HCEC 1CT (cell line): ENCODE results near the gene NBEAL2.

Experiments
- DNase-seq: peaks from one replicate; pipeline ENCODE4 v3.0.0-alpha.2; 2017

The NBEAL2 gene, protein sequence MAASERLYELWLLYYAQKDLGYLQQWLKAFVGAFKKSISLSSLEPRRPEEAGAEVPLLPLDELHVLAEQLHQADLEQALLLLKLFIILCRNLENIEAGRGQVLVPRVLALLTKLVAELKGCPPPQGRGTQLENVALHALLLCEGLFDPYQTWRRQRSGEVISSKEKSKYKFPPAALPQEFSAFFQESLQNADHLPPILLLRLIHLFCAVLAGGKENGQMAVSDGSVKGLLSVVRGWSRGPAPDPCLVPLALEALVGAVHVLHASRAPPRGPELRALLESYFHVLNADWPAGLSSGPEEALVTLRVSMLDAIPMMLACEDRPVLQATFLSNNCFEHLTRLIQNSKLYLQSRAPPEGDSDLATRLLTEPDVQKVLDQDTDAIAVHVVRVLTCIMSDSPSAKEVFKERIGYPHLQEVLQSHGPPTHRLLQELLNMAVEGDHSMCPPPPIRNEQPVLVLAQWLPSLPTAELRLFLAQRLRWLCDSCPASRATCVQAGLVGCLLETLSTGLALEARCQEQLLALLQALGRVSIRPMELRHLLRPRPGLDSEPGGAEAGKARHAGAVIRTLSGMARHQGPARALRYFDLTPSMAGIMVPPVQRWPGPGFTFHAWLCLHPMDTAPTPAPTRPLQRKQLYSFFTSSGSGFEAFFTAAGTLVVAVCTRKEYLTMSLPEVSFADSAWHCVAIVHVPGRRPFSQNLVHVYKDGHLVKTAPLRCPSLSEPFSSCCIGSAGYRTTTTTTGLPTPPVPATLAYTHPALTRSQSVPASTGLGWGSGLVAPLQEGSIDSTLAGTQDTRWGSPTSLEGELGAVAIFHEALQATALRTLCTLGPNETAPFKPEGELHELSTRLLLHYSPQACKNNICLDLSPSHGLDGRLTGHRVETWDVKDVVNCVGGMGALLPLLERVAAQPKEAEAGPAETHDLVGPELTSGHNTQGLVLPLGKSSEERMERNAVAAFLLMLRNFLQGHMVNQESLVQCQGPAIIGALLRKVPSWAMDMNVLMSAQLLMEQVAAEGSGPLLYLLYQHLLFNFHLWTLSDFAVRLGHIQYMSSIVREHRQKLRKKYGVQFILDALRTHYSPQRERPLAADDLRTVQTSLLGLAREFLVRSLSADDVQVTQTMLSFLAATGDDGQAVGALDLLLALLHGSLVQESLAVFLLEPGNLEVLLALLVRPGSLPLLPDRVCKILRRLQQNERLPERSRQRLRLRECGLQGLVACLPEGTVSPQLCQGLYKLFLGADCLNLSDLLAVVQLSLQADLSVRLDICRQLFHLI (N-terminal part only)

DNA sequence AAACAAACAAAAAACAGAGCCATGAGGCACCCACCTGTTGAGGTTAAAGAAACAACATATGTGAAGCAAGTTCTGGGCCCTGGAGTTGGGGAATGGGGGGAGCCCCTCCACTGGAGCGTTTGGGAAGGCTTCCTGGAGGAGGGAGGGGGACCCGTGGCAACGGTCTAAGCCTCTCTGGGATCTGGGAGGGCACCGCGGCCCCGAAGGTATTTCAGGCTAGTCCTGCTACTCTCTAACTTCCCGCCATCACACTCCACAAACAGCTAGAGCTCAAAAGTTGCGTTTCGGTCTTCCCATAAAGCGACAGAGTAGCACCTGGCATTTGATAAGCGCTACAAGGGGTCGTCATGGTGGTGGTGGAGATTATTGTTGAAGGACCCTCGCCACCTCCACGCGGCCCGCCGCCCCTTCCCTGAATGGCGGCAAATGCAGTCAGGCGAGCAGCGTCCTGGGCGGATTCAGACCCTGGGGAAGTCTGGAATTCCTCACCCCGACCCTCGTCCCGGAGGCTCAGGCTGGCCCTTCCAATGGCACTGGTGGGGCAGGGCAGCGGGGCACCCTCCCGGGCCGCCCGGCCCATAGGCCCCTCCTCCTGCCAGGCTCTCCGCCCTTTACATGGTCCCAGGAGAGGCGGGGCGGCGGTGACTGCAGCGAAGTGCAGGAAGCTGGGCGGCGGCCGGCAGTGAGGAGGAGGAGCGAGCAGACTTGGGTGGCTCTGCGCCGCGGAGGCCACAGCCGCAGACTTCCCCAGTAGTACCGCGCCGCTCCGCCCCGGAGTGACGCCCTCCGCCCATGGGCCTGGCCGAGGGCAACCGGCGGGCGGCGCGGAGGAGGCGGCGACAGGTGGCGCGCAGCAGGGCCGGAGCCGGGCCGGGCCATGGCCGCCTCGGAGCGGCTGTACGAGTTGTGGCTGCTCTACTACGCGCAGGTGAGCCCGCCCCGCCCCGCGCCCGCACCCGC, at the start of gene NBEAL2:
NBEAL2 (plus strand) TSS at position 682 of the 960 bp plus-strand sequence; CDS start at position 878, 196 bp downstream.
- DNase-seq: peak; percentile 92

DNA sequence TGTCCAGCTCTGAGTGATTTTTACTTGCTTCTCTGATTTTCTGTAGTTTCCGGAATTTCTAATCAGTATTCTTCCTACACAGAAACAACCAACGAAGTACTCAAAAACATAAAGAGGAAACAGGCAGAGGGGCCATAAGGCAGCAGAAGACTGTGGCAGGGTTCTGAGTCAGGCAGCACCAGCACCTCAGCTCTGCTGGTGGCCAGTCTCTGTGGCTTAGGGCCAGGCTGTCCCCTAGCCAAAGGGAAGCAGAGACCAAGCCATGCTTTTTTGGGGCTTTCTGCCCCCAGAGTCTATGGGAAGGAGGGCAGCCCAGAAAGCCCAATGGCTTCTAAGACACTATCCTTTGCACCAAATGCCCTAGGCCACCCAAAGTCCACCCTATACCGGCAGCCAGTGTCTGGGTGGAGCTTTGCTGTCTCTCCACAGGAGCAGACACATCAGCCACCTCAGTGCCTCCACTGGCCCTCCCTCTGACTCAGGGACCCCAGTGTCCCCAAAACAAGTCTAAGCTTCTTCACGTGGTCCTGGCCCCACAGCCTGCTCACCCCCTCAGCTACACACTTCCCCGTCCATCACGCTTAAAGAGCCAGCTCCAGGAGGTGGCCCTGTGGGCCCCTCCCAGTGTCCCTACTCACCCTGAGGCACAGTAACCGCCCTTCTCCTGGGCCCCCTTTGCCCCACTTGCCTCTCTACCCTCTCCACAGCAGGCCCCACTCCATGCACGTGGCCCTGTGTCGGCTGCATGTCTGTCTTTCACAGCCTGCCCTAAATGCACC, 49.1 kb upstream of the NBEAL2 start:
- DNase-seq: no peak

DNA sequence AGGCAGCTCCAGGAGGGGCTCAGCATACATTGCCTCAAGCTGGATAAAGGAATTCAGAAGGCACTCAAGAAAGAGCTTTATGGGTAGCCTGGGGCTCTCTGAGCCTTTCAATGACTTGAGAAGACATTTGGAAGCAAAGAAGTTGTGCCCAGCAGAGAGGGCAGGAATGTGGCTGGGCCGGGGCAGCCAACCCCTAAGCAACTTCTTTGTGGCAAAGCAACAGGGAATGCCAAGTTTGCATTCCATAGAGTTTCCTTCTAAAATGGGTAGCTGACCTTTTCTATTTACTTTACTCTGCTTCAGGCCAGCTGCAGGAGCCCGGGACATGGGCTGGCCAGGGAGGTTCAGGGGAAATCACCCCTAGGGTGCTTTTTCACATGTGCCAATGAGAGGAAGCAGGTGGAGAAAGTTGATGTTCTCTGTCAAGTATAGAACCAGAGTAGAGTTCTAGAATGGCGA, 48.5 kb upstream of the NBEAL2 start:
- no peak for DNase-seq

DNA sequence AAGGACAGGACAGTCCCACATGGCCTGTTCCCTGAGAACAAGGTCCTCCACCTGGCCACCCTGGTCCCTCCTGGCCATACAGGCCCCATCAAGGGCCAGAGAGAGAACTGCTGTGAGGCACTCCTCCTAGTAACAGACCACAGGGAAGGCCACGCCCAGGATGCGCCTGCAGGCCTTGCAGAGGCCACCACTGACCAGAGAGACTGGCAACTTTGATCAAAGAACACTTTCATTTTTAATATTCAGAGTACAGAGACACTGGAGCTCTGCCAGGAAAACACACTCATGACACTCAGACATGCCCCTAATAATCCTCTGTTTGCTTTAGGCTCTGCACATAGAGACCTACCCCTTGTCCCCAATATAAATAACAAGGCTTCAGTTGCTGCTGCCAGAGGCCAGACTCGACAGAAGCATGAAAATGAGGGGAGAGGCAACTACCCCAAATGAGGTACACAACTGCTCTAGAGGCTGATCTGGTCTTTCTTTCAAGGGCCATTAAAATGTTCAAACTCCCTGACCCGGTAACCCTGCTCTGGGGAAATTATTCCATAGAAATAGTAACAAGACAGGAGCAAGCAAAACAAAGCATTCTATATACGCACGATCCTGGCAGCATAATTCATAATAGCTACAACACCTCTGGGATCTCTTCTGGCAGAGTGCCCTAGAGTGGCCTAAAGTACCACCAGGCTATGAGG, 47.7 kb upstream of the NBEAL2 start:
- no peak for DNase-seq

DNA sequence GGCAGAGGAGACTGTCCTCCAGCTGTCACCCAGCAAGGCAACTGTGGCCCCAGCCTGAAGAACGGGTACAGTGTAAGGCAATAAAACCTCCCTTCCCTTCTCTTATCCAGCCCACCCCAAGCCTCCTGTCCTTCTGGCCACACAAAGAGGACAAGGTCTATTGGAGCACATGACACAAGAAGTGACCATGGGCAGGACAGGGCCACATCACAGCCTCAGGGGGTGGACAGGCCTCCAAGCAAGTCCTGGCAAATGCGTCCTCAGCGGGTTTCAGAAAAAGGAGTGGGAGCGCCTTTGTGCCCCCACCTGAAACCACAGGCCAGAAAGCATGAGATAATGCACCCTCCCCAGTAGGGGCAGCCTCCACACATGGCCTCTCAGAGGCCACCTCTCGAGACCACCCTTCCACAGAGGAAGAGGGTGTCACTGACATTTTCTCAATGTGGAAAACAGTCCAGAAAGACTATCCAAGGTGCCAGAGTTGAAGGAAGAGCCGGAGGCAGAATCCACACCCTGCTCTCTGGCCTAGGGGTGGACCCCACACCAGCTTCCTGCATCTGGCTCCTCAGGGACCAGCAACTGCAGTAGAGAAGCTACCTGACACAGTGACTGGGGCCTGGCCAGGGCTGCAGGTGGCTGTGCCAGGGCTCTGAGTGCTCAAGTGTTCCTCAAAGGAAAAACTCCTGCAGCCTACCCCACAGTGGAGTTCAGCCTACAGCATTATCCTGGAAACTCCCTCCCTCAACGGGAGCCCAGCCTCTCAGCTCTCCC, 46.8 kb upstream of the NBEAL2 start:
- DNase-seq: no peak

DNA sequence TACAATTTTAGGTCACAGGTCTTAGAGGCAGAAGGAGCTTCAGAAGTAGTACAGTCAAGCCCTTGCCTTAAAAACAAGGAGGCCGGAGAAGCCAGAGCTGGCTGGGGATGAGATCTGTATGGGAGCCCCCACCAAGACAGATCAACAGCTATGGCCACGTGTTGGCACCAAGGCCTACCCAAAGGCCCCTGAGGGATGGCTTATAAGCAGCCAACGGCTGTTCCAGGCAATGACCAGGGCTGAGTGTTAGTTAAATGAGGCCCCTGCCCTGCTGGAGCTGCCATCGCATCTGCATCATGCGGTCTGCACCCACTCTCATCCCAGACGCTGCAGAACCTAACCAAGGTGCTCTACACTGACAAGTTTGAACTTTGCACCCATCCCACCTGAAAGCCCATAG, 46.2 kb upstream of the NBEAL2 start:
- DNase-seq: no peak

DNA sequence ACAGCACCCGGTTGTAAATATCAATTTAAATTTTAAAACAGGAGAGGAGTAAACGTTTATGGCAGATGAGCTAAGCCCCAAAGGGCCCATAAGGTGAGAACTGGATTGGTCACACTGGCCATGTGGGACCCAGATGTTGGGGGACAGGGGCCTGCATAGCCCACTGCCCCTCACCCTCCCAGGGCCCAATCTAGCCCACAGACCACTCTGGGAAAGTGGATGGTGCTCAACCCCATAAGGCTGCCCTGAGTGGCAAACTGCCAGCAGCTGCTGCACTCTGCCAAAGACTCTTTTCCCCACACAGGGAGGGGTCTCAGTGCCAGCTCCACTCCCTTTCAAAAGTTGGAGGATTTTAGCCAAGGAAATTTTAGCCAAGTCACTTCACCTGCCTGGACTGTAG, 45.4 kb upstream of the NBEAL2 start:
- no peak for DNase-seq

DNA sequence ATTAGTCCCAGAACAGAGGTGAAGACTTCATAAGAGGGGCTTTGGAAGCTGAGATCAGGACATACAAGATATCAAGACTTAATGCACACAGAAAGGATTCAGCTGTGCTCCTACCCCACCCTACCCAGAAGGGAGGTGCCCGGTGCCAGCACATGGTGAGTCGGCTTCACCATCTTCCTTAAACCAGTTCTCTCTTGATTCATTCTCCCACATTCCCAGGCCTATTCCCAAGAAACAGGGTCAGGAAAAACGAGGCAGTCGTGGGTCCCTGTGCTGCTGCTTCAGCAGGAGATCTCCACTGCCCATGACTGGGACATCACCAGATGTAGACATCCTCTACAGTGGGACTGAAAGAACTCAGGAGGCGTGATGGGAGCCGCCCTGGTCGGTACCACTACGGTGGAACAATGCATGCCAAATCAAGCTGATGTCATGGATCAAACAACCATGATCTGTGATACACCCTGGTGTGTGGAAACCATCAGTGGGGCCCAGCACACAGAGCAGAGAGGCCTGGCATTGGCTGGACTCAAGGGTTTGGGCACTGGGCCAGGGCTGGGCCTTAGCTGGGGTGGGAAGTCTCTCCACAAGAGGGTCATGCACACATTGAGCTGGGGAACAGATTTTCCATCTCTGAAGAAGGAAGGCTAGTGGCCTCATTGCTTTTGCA, 44.8 kb upstream of the NBEAL2 start:
- DNase-seq: no peak

DNA sequence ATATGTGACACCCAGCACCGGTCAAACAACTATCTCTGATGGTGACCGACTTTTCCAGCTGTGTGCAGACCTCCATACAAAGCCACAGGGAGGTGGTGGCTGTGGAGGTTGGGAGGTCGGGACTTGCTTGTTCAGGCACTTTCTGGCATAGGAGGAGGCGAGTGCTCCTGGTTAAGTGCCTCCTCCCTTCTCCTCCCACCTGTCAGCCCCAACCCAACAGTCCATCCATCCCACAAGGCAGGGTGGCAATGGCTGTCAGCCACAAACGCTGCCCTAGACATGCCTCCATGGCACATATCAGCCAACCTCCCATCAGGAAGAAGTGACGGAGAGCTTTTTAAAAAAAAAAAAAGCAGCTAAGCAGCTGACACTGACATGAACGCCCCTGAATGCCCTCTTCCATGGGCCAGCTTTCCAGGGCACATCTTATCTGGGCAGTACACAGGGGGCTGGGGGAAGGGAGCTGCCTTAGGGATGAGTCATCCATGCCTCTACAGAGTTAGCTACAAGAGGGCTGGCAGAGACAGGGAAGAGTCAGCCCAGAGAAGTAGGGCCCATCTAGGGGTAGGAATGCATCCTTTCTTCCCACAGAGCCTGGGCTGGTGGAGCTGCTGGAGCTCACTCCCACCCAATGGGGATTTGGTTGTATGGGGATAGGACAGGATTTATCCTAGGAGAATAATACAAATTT, 44.2 kb upstream of the NBEAL2 start:
- peak; percentile 95 for DNase-seq

DNA sequence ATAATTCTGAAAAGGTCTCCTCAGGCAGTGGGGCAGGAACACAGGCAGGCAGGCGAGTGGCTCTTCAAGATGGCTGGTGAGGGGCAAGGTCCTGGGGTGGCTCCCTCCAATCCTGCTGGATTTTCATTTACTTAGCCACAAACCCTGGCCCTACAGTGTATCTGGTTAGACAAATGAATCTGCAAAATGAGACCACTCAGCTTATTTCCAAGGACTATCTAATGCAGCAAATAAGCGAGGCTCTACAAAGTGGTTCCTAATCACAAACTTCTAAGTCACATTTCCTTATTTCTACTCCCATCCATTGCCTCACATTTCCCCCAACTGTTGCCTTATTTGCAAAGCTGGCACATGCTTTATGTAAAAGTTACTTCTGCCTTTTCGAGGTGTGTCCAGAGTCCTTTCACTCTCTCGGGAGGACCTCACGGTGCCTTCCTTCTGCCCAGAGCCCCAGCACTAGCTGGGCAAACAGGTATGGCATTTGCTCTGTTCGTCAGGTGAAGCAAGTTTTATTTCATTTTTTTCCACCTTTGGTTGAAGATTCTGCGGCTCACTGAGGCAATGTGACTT, 43.4 kb upstream of the NBEAL2 start:
- DNase-seq: no peak

DNA sequence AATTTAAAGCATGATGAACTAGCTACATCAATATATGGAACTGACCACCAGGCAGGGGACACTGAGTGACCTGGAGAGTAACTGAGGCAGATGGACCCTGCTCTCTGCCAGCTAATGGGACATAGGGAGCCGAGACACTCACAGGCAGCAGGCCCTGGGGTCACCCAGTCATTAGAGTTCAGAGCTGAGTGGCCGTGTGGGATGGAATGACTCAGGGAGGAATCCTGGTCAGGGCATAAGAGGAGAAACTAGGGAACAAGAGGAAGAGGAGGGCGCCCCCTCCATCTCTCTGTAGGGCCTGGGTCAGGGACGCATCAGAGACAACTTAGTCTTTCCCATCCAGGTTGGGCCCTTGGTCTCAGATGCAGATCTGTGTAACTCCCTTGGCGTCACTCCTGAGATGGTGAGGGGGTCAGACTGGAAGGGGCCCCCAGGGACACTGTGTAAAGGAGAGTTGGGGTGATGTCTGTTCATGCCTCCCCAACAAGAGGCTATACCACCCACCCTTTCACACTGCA, 42.7 kb upstream of the NBEAL2 start:
- peak; percentile 56 for DNase-seq

DNA sequence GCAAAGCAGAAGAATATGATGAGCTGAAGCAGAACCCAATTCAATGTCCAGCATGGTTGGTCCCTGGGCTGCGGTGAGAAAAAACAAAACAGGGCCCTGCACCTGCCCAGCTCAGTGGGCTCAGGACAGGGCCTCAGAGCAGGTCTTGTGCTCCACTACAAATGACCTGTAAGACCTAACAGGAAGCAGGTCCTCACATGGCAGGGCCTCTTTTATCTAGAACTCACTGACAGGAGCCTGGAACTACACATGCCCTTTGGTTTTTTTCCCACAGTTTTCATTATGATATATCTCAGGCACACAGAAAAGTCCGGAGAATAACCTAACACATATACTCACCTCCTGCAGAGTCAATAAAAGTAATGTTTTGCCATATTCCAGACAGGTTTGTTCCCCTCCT, 41.3 kb upstream of the NBEAL2 start:
- DNase-seq: no peak

DNA sequence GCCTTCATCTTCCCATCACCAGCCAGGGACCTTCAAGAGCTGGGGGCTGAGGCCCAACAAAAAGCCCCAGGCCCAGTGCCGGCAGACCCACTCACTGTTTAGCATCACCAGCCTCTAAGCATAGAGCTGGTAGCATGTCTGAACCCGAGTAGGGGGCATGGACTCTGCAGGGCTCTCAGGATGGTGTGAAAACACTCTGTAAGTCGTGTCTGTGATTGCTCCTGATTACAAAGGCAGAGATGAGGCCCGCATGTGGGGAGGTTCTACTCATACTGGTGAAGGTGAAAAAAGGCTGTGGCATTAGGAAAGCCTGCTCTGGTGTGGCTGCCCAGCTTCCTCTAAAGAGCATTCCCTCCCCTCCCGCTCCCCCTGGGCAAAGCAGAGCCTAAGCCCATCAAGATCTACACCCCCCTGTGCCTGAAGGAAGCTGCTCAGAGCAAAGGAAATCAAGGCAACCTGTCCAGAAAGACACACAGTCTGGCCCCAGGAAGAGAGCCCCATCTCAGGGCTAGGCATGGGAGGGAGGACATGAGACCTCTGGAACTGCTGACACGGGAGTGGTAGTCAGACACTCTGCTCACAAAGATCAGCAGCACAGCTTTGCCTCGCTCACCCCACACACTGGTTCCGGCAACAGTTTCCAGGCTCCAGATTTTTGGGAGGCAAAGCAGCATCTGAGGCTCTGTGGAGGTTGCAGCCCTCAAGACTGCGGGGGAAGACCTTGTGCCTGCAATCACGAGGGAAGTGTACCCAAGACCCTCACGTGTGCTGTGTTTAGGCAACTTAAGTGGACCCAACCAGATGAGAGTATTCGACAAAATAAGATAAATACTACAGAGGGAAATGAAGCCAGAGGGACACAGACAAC, 39.7 kb upstream of the NBEAL2 start:
- no peak for DNase-seq

DNA sequence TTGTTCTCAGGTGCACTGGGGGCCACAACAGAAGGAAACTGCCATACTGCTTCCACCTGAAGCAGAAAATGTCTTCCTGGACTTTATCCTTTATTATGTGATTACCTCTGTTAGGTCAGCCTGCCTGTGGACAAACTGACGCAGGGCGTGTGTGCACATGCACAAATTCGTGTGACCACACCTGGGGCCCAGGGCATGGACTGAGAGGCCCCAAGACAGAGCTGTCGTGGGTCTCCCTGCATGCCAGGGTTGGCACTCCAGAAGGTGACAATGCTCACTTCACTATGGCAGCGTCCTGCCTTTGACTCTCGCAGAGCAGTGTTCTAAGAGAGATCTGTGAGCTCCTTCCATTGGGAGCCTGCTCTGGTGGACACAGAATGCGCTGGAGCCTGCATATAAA, 37.4 kb upstream of the NBEAL2 start:
- DNase-seq: no peak

DNA sequence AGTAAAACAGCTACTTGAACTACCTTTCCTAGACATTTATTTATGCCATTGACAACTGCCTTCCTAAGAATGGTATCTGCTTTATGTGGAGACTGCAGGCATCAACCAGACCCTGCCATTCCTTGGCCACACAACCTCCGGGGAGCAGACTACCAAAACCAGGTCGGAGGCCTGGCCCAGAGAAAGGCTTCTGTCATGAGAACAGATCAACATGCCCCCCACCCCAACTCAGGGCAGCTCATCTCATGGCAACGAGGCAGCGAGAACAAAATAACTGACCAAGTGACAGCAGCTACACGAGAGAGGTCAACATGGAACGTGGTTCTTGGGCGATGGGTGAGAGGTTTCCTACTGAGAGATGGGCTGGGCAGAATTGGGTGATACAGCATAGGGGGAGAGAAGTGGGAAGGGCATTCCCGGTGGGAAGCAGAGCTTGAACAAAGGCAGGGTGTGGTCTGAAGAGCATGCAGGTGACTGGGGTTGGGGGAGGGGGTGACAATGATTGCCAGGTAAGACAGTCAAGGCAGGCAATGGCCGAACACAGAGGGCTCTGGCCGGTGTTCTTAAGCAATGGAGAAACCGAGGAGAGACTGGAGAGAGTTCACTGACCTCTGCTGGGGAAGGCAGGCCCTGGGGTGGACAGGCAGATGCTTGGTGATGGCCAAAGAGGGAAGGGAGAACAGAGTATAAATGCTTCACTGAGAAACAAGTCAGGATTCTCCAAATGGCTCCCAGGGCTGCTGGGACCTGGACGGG, 36.8 kb upstream of the NBEAL2 start:
- no peak for DNase-seq
